Stimulated activated CD8-positive, alpha-beta memory T cell treated with anti-CD3 and anti-CD28 coated beads, Interleukin-4, amount 100 ng/mL, for 1 hour (primary cell): Measurements from ENCODE around the gene MAP2.
"Not testable (repeated sequence)": the region's sequence is repeated elsewhere in the genome, so short reads cannot be mapped to it uniquely, and the experiment has no call there.

ENCODE experiments used
- DNase-seq, 2 donors: peaks; one replicate each; pipeline ENCODE4 v3.0.0-alpha.2; 2020; ENCODE audit warnings: low read depth in 2 of 2, low spot score in 1 of 2

Gene MAP2

DNA sequence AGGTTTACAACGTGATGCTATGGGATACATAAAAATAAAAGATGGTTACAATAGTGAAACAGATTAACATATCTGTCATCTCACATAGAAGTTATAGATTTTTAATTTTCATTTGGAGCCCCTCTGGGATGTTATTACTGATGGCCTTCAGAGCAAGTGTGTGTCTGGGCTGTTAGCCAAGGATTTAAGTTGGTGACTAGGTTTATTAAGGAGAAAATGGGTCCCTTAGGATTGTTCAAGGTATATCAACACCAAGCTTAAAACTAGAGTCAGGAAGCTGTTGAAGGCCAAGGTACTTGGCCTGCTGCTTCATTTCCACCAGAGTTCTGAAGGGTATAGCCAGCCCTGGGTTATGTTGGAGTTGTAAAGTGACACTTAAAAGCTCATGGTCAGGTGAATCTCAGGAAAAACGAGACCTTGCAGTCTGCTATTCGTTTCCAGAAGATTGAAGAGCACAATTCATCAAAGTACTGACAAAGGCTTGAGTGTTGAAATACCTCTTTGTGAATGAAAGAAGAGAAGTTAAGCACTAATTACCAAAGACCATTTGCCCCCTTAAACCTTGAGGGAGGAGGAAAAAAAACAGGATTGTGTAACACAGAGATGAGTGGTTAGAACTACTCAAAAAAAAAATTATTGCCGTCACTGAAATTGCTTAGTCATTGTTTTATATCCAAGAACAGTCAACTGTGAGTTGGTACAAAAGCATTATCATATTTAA, 48.4 kb downstream of the MAP2 start:
- DNase-seq = no peak

DNA sequence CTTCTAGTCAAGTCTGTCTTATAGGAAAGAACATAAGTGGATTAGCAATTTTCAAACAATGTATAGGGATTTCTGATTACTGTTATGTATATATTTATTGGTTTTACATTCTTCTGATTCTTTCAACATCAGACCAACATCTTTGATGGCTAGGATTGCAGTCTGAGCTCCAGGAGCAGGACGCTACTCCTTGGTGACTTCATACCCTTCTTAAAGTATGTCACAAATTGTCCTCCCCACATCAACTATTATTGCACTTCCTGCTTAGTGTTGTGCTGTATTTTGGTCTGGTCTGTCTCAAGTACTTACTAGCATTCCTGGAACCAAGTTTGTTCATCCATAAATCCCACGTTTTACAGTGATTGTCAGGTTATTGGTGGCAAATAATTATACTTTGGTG, 49.0 kb downstream of the MAP2 start:
- DNase-seq = no peak

DNA sequence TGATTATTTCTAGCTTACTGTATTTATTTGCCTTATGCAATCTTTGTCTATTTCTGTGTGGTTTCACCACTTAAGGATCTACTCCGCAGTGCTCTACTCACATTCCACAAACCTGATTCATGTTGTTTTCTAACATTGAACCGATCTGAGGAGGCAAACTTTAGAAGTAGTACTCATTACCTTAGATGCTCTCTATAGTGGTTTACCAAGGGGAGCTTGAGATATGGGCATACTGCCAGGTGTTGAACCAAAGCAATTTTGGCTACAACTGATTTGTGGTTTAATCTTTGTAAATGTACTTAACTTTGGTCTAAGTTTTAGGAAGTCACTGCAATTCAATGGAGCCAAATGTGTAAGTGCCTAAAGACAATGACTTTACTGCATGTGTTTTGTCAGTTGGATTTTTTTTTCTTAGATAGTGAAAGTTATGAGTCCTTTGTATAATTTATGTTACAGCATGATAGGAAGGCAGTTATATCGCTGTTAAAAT, 50.1 kb downstream of the MAP2 start:
- no peak for DNase-seq

DNA sequence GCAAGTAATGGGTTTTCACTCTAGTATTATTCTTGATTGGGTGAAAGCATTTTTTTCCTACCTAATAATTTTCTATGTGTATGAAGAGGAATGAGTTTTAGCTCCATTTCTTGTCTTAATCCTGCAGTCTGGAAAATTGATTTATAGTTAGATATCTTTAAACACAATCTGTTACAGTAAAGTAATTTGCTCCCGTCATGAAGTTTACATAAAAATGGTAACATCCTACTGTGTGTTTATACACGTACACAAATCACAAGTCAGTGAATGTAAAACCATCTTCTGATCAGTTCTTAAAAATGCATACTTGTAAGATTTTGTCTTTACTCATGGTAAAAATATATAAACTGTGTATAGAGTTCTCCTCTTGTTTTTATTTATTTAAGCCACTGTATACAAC, 51.1 kb downstream of the MAP2 start:
- DNase-seq = no peak

DNA sequence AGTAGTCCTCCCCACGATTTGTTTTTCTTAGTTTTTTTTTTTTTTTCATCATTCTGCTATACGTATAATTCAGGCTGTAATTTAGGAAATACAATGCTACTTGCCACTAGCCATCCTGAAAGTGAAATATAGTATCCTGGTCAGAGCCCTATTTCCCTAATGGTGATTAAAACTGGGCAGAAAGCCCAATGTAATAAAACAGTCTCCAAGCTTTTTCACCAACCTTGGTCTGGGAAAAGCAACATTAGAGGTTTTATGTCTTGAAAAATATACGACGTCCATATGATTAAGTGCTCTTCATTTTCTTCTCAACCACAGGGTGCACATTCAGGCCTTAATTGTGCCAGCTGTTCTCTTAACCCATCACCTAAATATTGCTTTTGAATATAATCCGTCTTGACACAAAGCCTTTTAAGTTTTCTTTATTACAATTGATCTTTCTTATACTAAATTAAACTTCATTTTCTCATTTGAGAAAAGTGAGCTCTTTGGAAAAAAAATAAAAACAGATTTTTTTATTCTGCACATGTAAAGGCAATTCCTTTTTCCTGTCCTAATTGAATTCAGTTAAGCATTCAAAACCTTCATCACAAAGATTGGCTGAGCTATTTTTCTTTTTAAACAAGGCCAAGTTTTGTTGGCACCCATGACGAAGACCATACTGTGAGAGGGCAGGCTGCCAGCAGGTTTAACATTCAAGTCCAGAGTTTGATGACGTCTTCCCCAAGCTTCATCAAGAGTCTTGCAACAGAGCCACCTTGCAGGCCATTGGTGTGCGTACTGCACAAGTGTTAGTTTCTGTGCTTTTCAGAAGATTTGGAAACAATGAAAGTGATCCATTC, 52.7 kb downstream of the MAP2 start:
- no peak for DNase-seq

DNA sequence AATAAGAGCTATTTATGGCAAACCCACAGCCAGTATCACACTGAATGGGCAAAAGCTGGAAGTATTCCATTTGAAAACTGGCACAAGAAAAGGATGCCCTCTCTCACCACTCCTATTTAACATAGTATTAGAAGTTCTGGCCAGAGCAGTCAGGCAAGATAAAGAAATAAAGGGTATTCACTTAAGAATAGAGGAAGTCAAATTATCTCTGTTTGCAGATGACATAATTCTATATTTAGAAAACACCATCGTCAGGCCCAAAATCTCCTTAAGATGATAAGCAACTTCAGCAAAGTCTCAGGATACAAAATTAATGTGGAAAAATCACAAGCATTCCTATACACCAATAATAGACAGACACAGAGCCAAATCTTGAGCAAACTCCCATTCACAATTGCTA, 68.4 kb downstream of the MAP2 start:
- DNase-seq = not testable (repeated sequence)

DNA sequence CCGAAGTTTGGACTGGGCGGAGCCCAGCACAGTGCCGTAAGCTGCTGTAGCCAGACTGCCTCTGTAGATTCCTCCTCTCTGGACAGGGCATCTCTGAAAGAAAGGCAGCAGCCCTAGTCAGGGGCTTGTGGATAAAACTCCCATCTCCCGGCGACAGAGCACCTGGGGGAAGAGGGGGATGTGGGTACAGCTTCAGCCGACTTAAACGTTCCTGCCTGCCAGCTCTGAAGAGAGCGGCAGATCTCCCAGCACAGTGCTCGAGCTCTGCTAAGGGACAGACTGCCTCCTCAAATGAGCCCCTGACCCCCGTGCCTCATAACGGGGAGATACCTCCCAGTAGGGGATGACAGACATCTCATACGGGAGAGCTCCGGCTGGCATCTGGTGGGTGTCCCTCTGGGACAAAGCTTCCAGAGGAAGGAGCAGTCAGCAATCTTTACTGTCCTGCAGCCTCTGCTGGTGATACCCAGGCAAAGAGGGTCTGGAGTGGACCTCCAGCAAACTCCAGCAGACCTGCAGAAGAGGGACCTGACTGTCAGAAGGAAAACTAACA, 71.3 kb downstream of the MAP2 start:
- DNase-seq = not testable (repeated sequence)

DNA sequence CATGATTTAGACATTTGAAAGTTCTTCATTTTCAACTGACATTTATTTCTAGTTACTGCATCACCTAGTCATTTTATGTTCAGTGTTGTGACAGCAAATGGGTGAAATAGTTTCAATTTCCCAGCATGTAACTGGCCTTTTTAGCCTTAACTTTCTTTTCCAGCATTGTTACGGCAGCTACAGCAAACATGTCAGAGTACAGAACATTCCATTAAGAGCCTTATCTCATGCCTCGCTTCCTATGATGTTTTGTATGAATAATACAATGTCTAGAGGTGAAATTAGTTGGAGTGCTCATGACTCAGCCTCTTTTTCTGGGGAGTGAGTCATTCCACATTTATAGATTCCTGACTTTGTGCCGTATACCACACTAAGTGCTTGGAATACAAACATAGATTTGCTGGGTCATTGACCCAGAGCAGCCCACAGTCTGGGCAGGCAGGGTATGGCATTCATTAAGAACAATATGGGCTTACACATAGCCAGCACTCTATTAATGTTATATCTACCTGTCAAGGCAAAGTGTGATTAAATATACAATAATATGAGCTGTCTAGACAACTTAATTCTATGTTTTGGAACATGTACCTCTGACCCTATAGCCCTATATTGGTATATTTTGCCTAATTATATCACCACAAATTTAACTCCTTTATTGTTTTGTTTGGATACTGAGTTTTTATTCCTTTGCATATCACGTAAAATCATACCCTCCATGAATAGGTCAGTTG, 72.2 kb downstream of the MAP2 start:
- no peak for DNase-seq

DNA sequence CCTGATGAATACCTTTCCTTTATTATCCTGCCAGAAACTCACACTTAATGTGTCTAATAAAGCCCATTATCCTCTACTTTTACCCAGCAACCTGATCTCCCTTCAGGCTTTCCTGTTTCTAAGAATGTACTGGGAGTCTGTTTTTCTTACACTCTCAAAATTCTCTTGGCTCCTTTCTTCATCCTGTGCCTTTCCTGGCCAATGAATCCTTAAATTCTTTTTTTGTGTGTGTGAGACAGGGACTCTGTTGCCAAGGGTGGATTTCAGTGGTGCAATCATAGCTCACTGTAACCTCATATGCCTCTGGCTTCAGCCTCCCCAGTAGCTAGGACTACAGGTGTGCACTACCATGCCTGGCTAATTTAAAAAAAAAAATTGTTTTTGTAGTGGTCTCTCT, 72.7 kb downstream of the MAP2 start:
- DNase-seq = no peak

DNA sequence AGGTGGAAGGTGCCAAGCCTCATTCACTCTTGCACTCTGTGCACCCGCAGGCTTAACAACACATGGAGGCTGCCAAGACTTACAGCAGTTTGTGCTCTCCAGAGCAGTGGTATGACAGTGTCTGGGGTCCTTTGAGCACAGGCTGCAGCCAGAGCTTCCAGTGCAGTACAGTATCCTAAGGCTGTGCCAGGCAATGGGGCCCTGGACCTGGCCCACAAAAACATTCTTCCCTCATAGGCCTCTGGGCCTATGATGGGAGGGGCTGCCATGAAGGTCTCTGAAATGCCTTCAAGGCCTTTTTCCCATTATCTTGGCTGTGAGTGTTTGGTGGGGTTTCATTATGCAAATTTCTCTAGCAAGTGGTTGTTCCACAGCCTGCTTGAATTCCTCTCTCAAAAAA, 74.8 kb downstream of the MAP2 start:
- DNase-seq = no peak

DNA sequence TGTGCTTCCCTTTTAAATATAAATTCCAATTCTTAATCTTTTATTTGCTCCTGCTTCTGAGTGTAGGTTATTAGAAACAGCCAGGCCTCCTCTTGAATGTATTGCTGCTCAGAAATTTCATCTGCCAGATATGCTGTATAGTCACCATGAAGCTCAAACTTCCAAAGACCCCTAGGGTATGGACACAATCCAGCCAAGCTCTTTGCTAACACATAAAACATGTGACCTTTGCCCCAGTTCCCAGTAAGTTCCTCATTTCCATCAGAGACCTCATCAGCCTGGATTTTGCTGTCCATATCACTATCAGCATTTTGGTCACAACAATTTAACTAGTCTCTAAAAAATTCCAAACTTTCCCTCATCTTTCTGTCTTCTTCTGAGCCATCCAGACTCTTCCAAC, 75.2 kb downstream of the MAP2 start:
- DNase-seq = no peak

DNA sequence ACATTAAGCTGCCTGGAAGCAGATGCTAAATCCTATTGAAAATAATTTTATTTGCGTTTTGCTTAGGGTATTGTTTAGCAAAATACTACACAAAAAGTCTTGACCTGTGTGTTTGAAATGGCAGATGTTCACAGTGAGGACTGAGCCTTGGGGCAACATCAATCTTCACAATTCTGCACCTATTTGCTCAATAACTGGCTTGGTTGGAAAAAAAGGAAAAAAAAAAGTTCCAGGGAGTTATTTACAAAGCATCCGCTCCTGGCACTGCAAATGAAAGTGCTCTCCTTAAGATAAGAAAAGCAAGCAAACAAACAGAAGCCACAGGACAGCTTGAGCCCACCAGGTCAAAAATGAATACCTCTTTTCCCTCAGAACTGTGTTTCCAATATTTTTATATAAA, 77.7 kb downstream of the MAP2 start:
- no peak for DNase-seq

DNA sequence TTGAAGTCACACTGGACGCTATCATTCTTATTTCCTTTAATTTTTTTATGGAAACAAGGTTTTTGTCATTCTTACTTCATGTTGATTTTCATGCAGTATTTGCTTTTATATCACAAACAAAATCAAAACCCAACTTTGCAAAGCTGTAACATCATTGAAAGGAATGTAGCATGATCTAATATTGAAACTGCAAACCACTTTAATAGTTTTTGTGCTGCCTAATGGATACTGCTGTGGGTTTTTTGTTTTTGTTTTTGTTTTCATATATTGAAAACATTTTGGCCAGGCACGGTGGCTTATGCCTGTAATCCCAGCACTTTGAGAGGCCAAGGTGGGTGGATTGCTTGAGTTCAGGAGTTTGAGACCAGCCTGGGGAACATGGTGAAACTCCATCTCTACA, 81.6 kb downstream of the MAP2 start:
- no peak for DNase-seq

DNA sequence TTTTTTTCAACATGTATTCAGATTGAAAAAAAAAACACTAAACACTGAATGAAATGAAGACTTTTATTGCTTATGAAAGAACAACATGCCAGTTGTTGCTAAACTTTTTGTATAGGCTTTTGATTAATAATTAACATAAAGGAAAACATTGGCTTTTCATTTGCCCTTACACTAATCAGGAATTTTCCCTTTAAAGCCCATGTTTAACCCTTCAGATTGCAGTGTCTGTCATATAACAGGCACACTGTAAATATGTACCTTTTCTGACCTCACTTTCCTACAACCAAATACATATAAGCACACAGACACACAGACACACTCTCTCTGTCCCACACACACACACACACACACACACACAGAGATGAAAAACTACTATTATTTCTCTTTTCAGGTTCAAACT, 84.4 kb downstream of the MAP2 start:
- no peak for DNase-seq

DNA sequence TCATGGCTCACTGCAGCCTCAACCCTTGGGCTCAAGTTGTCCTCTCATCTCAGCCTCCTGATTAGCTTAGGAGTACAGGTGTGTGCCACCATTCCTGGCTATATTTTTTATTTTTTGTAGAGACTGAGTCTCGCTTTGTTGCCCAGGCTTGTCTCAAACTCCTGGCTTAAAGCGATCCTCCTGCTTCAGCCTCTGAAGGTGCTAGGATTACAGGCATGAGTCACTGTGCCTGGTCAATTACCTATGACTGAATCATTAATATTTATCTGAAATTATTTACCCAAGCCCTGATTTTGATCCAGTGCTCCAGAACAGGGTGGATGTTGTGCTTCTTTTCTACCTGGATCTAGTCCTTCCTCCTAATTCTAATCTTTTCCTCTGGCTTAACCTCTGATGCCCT, 87.8 kb downstream of the MAP2 start:
- no peak for DNase-seq

DNA sequence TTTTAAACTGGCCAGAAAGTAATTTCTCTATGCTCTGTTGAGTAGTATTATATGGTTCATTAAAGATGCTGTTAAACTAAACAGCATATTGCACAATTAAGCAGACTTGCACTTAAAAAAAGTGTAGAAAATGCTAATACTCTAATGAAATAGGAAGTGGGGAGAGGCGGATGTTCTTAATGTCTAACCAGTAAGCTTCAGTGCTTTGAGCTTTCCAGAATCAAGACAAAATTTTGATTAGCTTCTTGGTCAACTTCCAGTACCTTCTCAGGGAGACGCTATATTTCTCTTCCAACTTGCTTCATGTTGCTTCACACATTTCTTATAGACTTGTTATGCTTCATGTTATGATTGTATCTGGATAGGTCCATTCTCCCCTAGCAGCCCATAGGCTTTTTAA, 89.1 kb downstream of the MAP2 start:
- DNase-seq = no peak

DNA sequence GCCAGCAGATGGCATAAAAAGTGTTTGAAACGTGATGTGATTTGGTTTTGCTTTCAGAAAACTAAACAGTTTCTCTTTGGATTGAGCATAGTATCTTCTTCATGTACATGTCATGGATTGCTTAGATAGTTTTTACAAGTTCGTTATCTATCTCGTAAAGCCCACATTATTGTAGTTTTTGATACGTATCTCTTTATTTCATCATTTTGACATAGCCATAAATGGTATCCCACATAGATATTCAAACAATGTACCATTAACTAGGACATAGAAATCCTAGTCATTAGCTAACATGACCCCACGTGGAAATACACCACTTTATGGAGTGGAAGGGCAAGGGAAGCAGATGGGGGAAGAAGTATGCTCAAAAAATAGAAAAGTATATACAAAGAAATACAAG, 93.6 kb downstream of the MAP2 start:
- no peak for DNase-seq

DNA sequence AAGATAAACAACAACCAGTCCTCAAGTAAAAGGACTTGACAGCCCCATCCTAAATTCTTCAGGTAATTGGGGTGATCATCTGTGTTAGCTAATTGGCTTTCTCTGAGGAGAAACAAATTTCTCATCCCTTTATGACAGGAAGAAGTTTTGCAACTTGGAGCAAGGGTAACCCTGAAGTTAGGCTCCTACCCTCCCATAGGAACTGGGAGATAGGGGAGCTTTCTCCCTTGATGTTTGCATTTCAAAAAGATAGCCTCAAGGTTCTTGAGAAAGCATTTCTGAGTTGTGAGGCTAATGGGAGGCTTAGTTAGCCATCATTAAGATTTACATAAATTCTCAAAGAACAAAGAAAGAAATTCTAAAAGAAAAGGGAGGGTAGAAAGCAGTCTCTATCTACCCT, 95.4 kb downstream of the MAP2 start:
- no peak for DNase-seq

DNA sequence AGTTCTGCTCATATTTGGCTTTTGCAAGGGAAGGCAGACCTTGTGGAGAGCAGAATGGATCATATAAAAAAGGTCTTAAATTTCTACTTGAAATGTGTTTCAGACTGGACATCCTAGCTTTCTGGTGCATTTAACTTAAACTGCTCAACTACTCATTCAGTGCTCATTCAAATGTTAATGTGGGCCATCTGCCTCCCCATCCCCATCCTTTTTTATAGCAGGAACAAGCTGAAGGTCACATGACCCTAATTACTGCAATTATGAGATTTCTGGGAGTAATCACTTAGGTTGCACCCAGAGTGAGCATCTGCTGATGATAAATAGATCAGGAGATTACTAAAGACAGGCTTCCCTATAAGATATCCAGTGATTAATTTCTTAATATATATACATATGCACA, 96.1 kb downstream of the MAP2 start:
- DNase-seq = no peak

DNA sequence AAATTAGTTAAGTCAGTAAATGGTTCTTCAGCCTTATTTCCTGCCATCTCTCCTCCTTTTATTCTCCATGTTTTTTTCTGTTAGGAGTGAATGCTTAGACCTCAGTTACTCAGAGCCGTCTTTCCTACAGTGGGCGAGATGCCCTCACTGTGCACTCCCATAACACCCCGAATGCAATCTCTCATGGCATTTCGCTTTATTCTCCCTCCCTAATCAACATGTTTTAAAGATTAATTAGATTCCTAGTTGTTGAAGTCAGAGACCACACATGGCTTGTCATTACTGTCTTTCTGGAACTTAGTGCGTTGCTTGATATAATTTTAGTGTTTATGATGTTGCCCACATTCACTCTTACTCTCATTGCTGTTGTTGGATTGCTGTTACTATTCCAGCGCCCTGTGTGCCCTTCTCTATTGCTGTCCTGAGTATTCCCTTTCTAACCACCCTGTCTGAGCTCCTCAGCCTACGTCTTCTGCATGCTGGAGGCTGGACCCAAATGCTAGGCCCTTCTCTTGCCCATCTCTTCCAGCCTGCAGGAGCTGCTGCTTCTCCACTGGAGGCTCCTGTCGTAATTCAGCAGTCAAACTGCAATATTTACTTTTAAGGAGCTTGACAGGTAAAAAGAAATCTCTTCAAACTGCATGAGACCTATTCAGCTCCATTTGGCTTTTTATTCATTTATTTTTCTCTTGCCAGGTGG, 99.3 kb downstream of the MAP2 start:
- DNase-seq = no peak

DNA sequence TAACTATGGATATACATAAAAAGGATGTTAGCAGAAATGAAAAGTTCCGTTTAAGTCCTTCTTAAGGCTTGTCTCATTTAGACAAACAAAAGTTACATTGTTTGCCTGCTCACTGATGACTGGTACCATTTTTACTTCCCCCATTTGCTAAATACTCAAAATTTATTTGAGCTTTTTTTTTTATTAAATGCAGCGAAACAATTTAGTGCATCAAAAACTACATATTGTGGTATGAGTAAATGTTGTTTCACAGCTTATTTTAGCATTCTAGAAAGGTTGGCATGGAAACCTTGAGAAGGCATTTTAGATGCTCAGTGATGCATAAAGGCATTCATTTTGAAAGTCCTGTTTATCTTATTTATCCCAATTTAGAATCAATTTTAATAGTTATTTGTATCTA, 100.0 kb downstream of the MAP2 start:
- DNase-seq = no peak
